ENCODE measurements around the gene ILDR1. TPM values are rescaled to one million over a fixed set of nuclear protein-coding genes. Genes with fewer than 3 reads are reported as not detected.

ILDR1 gene
- total RNA-seq, 4 donors from 2014 or later = 1.9 TPM; not detected in 3

DNA sequence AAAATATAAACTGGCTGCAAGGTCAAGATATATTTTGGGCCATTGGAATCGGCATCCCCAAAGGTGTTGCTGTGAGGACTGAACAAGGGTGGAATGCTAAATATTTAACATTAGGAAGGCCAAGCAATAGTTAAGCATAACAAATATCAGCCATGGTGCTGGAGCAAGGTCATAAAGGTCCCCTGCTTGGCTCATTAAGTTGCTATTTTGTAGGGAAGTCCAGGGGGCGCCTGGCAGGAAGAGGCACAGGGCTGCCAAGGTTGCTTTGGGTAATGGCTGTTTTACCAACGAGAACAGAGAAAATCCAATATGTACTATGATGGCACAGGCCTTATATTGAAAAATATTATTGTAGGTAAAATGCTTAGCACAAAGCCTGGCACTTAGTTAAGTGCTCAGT is 65.7 kb downstream of the ILDR1 start:
- TF ChIP-seq, protein P1, sequence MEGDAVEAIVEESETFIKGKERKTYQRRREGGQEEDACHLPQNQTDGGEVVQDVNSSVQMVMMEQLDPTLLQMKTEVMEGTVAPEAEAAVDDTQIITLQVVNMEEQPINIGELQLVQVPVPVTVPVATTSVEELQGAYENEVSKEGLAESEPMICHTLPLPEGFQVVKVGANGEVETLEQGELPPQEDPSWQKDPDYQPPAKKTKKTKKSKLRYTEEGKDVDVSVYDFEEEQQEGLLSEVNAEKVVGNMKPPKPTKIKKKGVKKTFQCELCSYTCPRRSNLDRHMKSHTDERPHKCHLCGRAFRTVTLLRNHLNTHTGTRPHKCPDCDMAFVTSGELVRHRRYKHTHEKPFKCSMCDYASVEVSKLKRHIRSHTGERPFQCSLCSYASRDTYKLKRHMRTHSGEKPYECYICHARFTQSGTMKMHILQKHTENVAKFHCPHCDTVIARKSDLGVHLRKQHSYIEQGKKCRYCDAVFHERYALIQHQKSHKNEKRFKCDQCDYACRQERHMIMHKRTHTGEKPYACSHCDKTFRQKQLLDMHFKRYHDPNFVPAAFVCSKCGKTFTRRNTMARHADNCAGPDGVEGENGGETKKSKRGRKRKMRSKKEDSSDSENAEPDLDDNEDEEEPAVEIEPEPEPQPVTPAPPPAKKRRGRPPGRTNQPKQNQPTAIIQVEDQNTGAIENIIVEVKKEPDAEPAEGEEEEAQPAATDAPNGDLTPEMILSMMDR (IDR thresholded peaks at IDR 0.05) = no peak
- TF ChIP-seq POLR2A (IDR thresholded peaks at IDR 0.05) = no peak
- intact Hi-C loops (cut with DNase I; ENCODE audit: low total_unique reads) = no loop called here

DNA sequence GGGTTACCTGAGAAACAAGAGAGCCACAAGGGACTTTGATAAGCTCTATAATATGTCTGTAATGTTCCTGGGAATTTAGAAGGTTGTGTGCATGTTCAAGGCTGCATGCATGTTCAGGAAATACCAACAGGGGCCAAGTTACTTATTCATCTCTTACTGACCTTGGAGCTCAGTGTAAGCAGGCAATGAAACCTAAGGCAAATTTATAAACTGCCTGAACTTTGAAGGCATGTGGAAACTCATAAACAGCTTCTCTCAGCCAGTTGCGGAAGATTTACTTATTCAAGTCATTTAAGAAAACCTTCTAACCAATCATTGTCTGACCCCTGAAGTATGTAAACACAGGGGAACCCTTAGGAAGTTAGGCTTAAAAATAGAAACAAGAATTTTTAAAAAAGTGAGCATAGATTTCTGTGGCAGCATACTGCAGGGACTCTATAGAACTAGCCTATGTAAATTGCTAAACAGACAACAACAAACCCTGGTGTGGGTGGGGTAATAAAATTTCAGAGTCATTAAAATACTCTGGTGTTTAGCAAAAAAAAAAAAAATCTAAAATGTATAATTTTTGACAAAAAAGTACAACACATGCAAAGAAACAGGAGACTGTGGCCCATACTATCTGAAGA is 70.6 kb downstream of the ILDR1 start:
- intact Hi-C loops (cut with DNase I; ENCODE audit: low total_unique reads) = no loop called here
- Histone ChIP-seq H3K4me1 (no peaks in the 10 kb centered on the region), H3K36me3 (no peaks in the 10 kb centered on the region), H3K4me3 (no peak overlapping the region), H3K27me3 (no peaks in the 10 kb centered on the region), H3K9me3 (no peaks in the 10 kb centered on the region), H3K27ac (no peak overlapping the region)
- DNase-seq = no peak
- TF ChIP-seq, protein P1 (IDR thresholded peaks at IDR 0.05) = no peak
- TF ChIP-seq POLR2A (IDR thresholded peaks at IDR 0.05) = no peak

More for the DNA sequence above, 65.7 kb downstream of the ILDR1 start:
- no peak overlapping the region for H3K4me3 ChIP-seq
- no peak for DNase-seq
- H3K27me3 ChIP-seq = no peaks in the 10 kb centered on the region
- no peaks in the 10 kb centered on the region for H3K4me1 ChIP-seq
- no peaks in the 10 kb centered on the region for H3K9me3 ChIP-seq
- H3K27ac ChIP-seq = no peak overlapping the region
- H3K36me3 ChIP-seq = no peaks in the 10 kb centered on the region

DNA sequence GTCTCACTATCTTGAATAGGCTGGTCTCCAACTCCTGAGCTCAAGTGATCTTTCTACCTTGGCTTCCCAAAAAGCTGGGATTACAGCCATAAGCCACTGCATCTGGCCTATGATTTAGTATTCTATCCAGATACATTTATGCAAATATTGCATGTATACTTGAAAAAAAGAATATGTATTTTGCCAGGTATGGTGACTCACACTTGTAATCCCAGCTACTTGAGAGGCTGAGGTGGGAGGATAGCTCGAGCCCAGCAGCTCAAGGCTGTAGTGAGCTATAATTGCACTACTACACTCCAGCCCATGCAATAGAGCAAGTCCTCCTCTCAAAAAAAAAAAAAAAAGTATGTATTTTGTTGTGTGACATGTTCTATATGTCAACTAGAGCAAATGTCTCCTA is 73.4 kb downstream of the ILDR1 start:
- no peak overlapping the region for H3K4me3 ChIP-seq
- H3K9me3 ChIP-seq = no peaks in the 10 kb centered on the region
- TF ChIP-seq, protein P1 (IDR thresholded peaks at IDR 0.05) = no peak
- no peak for TF ChIP-seq POLR2A (IDR thresholded peaks at IDR 0.05)
- no peaks in the 10 kb centered on the region for H3K27me3 ChIP-seq
- no peaks in the 10 kb centered on the region for H3K4me1 ChIP-seq
- intact Hi-C loops (cut with DNase I; ENCODE audit: low total_unique reads) = no loop called here
- DNase-seq = no peak
- H3K36me3 ChIP-seq = no peaks in the 10 kb centered on the region
- no peak overlapping the region for H3K27ac ChIP-seq

DNA sequence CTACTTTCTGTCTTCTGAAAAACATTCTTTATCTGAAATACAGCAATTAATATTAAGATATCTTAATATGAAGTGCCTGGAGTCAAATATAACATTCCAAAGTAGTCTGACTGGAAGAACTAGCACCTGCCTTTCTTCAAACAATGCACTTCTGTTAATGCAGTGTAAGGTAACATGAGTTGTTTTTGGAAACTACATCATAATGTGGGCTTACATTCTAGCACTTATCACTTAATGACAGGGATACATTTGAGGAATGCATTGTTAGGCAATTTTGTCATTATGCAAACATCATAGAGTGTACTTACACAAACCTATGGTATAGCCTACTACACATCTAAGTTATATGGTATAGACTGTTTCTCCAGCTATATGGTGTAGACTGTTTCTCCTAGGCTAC is 78.6 kb downstream of the ILDR1 start:
- no peak for TF ChIP-seq POLR2A (IDR thresholded peaks at IDR 0.05)
- TF ChIP-seq, protein P1 (IDR thresholded peaks at IDR 0.05) = no peak
- Histone ChIP-seq H3K9me3 (no peaks in the 10 kb centered on the region), H3K4me1 (no peaks in the 10 kb centered on the region), H3K4me3 (no peak overlapping the region), H3K27me3 (no peaks in the 10 kb centered on the region), H3K36me3 (no peaks in the 10 kb centered on the region), H3K27ac (no peak overlapping the region)
- DNase-seq = no peak
- intact Hi-C loops (cut with DNase I; ENCODE audit: low total_unique reads) = no loop called here

DNA sequence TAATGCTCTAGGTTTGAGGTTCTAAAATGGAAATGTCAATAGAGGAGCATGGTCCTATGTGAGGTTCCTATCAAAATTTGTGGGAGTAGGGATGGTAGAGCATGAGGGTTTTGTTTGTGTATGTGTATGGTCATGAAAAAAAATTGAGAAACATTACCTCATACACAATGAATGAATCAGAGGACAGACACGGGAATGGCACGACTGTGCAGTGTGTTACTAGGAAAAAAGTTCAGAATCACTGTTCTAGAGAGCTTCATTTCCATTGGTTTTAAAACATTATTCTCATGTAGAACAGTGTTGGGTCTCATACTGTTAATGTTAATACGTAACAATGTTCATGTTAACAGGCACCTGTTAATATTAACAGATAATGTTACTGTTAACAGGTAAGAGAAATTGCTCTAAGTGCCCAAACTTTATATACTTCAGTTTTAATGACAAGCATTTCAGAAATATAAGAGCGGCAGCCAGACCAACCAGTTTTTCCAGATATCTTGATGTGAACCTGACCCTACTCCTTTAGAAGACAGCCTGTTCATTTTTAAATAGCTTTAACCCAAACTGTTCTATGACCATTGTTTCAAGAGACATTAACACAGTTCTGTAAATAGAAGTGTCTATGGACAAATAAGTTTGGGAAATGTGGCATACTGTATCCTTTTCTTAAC is 79.8 kb downstream of the ILDR1 start:
- DNase-seq = no peak
- no peaks in the 10 kb centered on the region for H3K36me3 ChIP-seq

More for the DNA sequence above, 79.8 kb downstream of the ILDR1 start:
- Histone ChIP-seq H3K4me1 (no peaks in the 10 kb centered on the region), H3K27ac (no peak overlapping the region), H3K4me3 (no peak overlapping the region), H3K9me3 (no peaks in the 10 kb centered on the region), H3K27me3 (no peaks in the 10 kb centered on the region)
- intact Hi-C loops (cut with DNase I; ENCODE audit: low total_unique reads) = no loop called here
- TF ChIP-seq, protein P1 (IDR thresholded peaks at IDR 0.05) = no peak
- TF ChIP-seq POLR2A (IDR thresholded peaks at IDR 0.05) = no peak

Data from uterus (tissue), 4 donors.